GM18861 (cell line): ENCODE measurements around the gene USP31.
"Not testable (repeated sequence)": the region's sequence is repeated elsewhere in the genome, so short reads cannot be mapped to it uniquely, and the experiment has no call there.

Experiments used
- ATAC-seq: cut with Tn5 transposase; IDR thresholded peaks from one replicate; pipeline ENCODE4 v1.9.1; 2021; ENCODE audit not compliant: unreplicated experiment

USP31 gene

DNA sequence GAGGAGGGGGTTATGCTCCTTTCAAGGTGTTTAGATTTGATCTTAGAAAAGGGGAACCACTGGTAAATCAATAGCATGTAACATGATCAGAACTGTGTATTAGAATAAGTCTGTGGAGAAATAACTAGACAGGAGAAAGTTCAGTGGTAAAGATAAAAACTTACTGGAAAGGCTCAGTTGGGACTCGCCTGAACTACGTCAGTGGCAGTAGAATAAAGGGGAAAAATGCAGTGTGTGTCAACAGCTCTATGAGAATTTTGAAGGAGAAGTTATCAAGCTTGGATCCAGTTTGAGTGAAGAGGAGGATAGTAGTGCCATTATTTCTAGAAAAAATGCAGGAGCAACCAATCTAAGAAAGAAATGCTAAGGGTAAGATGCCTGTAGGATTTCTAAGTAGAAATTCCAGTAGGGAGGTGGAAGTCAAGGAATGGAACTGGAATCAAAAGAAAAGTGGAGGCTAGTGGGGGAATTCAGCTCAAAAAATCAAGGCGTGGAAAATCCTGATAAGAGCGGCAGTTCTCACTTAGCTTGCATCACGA, 48.2 kb downstream of the USP31 start:
- no peak for ATAC-seq

DNA sequence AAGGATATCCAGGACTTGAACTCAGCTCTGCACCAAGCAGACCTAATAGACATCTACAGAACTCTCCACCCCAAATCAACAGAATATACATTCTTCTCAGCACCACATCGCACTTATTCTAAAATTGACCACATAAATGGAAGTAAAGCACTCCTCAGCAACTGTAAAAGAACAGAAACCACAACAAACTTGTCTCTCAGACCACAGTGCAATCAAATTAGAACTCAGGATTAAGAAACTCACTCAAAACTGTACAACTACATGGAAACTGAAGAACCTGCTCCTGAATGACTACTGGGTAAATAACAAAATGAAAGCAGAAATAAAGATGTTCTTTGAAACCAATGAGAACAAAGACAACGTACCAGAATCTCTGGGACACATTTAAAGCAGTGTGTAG, 52.8 kb downstream of the USP31 start:
- ATAC-seq: not testable (repeated sequence)

DNA sequence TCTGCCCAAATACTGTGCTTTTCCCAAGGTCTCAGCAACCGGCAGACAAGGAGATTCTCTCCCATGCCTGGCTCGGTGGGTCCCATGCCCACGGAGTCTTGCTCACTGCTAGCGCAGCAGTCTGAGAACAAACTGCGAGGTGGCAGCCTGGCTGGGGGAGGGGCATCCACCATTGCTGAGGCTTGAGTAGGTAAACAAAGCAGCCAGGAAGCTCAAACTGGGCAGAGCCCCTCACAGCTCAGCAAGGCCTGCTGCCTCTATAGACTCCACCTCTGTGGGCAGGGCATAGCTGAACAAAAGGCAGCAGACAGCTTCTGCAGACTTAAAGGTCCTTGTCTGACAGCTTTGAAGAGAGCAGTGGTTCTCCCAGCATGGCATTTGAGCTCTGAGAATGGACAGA, 55.1 kb downstream of the USP31 start:
- ATAC-seq: not testable (repeated sequence)

- ATAC-seq: no peak
These were observed 56.5 kb downstream of the USP31 start for GRCh38 chr16:23092801-23093117.

- ATAC-seq: no peak
These were observed 57.0 kb downstream of the USP31 start for GRCh38 chr16:23092072-23092800.

- no peak for ATAC-seq
These were observed 60.1 kb downstream of the USP31 start for GRCh38 chr16:23089111-23089510.

- no peak for ATAC-seq
These were observed 61.2 kb downstream of the USP31 start for GRCh38 chr16:23088018-23088417.

- ATAC-seq: no peak
These were observed 63.3 kb downstream of the USP31 start for GRCh38 chr16:23085949-23086348.

GRCh38 chr16:23082161-23082788, 67.0 kb downstream of the USP31 start:
- ATAC-seq: no peak

DNA sequence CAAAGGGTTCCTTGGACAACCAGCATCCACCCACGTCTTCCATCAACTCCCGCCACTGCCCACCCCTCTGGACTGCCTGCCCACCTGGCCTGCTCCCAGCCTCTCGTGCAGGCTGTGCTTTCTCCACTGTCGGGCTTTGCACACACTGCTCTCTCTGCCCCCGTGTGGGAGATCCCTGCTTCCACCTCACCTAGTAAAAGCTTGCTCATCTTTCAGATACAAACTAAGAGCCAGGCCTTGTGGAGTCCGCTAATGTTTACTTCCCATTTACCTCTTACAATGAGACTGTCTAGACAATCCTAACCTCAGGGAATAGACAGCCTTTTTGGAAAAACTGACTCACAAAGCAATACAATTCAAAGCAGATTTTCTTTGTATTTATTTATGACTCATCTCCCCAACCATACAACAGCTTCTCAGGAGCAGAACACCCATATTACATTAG, 67.6 kb downstream of the USP31 start:
- no peak for ATAC-seq

GRCh38 chr16:23080747-23081146, 68.5 kb downstream of the USP31 start:
- no peak for ATAC-seq

DNA sequence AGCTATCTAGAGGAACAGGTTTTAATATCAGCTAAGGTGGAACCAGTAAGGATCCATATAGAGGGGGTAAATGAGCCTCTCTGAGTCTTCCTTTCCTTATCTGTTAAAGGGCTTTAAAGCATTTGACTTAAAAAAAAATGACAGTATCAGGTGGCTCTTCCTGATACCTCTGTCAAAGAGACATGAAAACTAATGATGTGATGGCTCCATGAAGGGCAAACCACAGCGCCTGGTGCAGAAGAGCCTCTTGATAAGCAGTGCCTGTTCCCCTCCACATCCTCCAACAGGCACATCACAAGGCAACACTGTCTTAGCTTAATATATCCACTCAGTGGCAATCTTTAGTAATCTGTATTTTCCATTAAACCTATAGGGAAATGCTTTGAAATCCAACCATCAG, 68.9 kb downstream of the USP31 start:
- no peak for ATAC-seq

DNA sequence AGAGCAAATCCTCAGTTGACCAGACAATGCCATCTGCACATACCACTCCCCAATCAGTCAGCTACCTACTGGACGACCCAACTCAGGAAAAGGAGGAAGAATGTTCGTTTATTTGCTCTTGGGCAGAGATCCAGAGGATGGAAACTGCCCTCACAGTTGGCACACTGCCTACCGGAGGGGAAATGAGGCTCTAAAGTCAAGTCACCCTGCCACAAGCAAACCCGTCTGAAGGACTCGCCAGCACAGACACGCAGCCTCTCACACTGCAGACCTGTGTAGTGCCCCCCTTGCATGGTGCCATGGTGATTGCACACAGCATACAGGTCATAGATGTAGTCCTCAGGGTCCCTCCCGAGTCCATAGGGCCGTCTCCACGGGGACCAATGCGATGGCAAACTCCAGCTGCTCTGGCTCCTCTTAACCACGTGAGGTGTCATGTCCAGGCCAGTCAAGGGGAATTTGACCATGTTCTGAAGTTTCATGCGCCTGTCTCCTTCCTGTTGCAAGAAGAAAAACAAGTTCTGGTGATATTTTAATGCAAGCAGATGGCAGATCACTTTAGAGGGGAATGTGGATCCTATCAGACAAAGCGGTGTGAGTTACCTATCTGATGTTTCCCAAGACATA, 69.5 kb downstream of the USP31 start:
- no peak for ATAC-seq

DNA sequence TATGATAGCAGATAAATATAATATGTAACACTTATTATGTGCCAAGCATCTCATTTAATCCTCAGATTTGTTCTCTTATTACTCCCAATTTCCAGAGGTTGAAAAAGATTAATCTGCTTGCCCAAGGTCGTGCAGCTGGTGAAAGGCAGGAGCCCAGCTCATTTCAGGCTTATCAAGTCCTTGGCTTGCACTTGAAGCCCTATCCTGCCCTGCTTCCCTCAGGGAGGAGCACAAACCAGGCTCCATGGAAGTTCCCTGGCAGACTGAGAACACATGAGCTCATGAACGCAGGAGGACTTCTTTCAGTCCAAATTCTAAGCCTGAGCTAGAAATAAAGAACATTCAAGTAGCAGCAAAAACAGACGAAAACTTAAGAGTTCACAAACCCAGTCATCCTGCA, 74.8 kb downstream of the USP31 start:
- no peak for ATAC-seq

- no peak for ATAC-seq
These were observed 76.3 kb downstream of the USP31 start for GRCh38 chr16:23072769-23073549.

DNA sequence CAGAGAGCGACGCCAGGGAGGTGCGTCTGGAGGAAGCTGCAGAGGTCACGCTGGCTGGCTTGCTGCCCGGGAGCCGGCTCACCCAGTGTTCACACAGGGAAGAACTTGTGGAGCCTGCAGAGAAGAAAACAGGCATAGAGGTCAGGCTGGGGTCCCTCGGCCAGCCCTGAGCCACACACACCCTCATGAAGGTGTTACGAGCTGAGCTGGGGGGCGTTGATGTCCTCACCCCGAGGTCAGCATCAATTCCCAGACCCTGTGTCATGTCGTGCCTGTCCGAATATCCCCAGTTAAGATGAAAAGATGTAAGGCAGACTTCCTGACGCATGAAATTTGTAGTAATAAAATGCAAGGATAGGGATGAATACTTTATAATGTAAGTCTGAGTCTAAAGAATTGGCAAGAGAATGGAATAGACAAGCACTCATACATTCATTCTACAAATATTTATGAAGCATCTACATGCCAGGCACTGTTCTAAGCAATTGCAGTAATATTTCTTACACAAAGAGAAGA, 77.1 kb downstream of the USP31 start:
- no peak for ATAC-seq

- ATAC-seq: no peak
These were observed 77.8 kb downstream of the USP31 start for GRCh38 chr16:23071196-23072083.

- no peak for ATAC-seq
These were observed 79.4 kb downstream of the USP31 start for GRCh38 chr16:23069844-23070243.

DNA sequence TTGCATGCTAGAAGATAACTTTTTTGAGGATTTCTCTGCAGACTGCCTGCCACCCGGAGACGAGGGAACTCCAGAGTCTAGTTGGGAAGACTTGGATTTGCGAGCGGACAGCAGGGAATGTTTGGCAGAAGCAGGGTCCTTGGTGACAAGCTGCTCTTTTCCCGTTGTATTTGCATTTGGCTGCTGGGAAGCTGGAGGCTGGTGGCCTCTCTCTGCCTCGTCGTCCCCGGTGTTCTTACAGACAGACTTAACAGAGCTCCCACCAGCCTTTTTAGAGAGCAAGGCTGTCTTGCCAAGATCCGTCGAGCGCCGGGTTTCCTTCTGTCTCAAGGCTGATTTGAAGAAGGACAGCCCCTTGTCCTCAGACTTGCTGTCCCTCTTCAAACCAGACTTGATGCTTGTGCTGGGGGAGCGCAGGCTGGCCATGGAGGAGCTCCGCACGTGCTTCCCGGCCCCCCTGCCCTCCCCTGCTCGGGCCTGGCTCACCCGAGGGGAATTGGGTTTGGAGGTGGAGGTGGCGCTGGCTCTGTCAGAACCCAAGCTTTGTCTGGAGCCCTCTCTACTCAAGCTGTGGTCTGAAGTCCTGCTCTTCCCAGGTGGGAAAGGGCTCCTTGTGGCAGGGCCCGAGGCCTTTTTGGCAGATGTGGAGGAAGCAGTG, 81.0 kb downstream of the USP31 start:
- ATAC-seq: no peak

DNA sequence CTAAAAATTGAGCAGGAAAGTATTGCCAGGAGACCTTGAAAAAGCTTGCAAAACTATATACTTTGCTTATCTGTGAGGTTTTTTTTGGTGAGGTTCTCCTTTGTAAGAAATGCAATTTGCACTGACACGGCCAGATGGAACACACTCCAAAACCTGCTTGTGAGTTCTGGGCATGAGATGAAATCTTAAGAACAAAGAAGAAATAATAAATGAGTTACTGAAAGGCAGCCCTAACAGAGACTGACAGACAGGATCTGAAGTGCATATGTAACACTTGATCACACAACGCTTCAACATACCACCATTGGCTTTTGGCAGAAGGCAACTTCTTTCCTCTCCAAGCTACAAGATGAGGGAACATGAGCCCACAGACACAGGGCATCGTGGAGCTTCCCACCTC, 82.6 kb downstream of the USP31 start:
- ATAC-seq: no peak
